Cardiac fibroblast (primary cell): ENCODE data around the gene RALGAPA1.

ENCODE experiments used
- DNase-seq, 2 donors: peaks; one replicate each; pipeline versions ENCODE4 v3.0.0 to v3.0.0-alpha.2; 2010; ENCODE audit warnings: low read depth in 2 of 2
- H3K4me3 ChIP-seq, 2 donors: replicated peaks in 1 of 2; 1 replicate in 1 of 2; 2 replicates in 1 of 2; pipeline ENCODE4 v1.5.1; 2011; ENCODE audit warnings: low read depth in 2 of 2, low read length in 2 of 2, mild to moderate bottlenecking in 2 of 2, moderate library complexity in 1 of 2
- TF ChIP-seq, protein P1 (sequence below): IDR thresholded peaks from one replicate; pipeline ENCODE4 v1.5.1; 2011; ENCODE audit warnings: low read depth, mild to moderate bottlenecking, low read length, inconsistent platforms

Gene RALGAPA1

DNA sequence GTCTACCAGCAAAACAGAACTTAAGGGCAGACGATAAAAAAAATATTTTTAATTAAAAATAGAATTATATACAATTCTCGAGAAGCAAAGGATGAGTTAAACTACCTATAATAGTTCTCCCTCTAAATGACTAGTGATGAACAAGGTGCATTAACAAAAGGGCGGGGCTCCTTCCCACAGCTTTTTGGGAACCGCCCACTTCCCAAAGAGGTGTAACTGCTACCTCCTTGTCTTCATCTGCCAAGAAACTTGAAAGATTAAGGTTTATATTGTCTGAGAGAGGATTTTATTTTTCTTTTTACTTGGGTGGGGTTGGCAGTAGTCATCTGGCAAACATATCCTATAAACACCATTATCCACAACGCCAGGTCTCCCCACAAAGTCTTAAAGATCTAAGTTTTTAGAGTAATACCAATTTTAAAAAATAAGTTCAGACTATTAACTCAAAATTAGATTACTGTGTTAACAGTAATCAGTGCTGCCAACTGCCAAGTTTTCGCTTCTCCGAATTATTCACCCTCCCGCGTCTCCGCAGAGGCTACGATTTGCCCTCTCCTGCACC is 938 bp downstream of the RALGAPA1 start:
- DNase-seq, result peak in 1 of 2 donors; percentile 6

DNA sequence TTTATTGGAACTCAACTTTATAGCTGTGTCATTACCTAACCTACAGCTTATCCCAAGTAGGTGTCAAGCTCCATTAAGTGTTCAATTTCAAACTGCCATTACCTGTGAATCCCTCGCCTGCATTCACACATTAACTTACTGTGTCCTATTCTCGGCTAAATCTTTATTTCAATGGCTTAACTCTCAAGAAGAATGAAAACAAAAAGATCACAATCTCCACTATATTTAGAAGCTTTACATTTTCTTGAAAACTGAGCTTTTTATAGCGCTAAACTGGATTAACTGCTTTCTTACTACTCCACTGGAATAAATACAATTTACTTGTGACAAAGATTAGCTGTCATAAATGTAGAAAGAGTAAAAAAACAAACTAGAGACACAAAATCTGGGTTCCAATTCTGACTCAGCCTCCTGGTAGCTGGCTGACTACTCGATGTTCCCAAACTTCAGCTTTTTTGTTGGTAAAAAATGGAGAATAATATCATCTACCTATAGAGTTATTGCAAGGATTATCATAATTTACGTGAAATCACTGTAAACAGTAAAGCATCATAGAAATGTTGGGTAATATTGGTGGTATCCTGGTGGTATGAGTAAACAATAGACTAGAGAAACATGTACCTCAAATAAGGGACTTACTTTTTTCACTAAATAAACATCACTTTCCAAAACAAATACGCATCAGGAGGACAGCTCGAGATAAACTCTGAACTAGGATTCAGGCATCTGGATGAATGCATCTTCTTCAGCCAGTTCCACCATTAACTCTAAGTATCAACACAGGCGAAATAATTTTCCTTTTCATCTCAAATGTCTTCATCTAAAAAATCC is 1.7 kb downstream of the RALGAPA1 start:
- peak overlapping the region in 1 of 2 donors; percentile 84 for H3K4me3 ChIP-seq
- peak in 1 of 2 donors; percentile 6 for DNase-seq
- TF ChIP-seq, protein P1, sequence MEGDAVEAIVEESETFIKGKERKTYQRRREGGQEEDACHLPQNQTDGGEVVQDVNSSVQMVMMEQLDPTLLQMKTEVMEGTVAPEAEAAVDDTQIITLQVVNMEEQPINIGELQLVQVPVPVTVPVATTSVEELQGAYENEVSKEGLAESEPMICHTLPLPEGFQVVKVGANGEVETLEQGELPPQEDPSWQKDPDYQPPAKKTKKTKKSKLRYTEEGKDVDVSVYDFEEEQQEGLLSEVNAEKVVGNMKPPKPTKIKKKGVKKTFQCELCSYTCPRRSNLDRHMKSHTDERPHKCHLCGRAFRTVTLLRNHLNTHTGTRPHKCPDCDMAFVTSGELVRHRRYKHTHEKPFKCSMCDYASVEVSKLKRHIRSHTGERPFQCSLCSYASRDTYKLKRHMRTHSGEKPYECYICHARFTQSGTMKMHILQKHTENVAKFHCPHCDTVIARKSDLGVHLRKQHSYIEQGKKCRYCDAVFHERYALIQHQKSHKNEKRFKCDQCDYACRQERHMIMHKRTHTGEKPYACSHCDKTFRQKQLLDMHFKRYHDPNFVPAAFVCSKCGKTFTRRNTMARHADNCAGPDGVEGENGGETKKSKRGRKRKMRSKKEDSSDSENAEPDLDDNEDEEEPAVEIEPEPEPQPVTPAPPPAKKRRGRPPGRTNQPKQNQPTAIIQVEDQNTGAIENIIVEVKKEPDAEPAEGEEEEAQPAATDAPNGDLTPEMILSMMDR, result no peak

More for the DNA sequence above, 938 bp downstream of the RALGAPA1 start:
- TF ChIP-seq, protein P1, result no peak
- peak overlapping the region; percentile 72 to 84 for H3K4me3 ChIP-seq

DNA sequence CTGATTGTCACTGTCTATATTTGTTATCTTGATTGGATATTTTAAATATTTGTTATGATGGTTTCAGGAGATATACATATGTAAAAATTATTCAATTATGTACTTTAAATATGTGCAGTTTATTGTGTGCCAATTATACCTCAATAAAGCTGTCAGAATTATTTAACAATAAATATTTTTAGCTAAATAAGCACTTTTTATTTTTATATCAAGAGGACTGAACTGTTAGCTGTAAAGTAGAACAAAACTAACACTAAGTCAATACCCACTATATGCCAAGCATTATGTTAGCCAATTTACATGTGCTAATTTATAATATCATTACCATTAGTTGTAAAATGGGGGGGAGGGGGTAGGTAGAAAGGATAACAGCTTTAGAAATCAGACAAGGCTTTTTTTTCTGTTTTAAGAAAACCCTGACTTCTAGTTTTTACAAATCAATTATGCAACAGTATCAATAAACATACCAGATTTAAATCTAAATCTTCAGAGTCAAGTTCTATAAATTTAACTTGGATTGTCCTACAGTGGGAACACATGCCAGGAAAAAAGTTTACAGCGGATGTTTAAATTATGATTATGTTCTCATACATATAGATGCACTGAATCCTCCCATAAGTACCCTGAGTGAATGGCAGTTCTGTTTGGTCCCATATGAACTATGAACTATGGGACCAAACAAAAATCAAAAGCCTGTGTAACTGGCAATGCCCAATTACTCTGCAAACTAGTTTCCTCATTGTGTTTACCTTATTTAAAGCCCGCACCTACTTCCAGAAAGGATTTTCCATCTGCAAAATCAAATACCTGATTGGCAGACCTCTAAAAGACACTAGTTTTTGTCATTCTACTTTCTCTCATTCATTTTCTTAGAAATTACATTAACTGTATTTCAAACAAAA is 2.8 kb downstream of the RALGAPA1 start:
- H3K4me3 ChIP-seq, result no peak overlapping the region
- TF ChIP-seq, protein P1, result no peak
- DNase-seq, result no peak

DNA sequence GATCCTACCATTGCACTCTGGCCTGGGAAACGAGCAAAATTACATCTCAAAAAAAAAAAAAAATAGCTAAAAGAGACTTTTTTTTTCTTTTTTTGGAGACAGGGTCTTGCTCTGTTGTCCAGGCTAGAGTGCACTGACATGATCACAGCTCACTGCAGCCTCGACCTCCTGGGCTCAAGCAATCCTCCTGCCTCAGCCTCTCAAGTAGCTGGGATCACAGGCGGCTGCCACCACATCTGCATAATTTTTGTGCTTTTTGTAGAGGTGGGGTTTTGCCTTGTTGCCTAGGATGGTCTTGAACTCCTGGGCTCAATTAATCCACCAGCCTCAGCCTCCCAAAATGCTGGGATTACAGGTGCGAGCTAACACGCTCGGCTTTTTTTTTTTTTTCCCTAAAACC is 11.3 kb downstream of the RALGAPA1 start:
- TF ChIP-seq, protein P1, result no peak
- no peak overlapping the region for H3K4me3 ChIP-seq
- DNase-seq, result no peak

DNA sequence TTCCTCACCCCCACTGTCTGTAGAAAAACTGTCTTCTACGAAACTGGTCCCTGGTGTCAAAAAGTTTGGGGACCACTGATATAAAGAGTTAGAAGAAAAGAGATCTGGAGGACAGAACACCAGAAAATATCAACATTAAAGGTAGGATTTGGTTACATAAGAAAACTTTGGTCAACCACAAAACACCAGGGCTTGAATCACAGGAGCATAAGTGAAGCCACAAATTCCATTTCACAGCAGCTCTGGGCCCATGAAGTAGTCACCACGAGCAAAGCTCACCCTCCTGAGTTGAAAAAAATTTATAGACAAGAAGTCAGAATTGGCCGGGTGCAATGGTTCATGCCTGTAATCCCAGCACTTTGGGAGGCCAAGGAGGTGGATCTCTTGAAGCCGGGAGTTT is 19.4 kb downstream of the RALGAPA1 start:
- DNase-seq, result peak in 1 of 2 donors; percentile 39
- H3K4me3 ChIP-seq, result no peak overlapping the region
- TF ChIP-seq, protein P1, result no peak

DNA sequence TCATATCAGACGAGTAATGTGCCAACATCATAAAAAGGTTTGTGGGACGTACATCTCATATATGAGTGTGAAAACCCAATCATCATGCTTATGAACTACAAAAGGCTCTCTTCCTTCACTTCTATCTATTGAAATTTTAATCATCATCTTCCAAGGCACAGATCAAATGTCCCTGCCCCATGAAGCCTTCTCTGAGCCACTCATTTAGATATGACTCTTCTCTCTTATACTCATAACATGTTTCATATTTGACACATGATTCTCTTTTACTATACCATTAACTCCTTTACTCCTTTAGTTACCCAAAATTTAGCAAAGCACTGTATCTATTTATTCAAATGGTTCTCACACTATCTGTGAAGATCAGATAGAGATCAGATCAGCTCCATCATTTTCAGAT is 22.2 kb downstream of the RALGAPA1 start:
- no peak for DNase-seq
- TF ChIP-seq, protein P1, result no peak
- H3K4me3 ChIP-seq, result no peak overlapping the region
